Urinary bladder (tissue), 4 donors: Measurements from ENCODE around the gene ALOXE3. TPM values are rescaled to one million over a fixed set of nuclear protein-coding genes. Genes with fewer than 3 reads are reported as not detected.

ENCODE experiments used
- DNase-seq: peaks from one replicate; pipeline ENCODE4 v3.0.0-alpha.2; 2015; ENCODE audit errors: extremely low spot score
- H3K27ac ChIP-seq: one replicate; pipeline ENCODE4 v1.5.1; 2013; ENCODE audit warnings: low read depth, mild to moderate bottlenecking, moderate library complexity
- H3K36me3 ChIP-seq: one replicate; pipeline ENCODE4 v1.6.1; 2013; ENCODE audit warnings: mild to moderate bottlenecking, moderate library complexity; ENCODE audit not compliant: insufficient read depth
- H3K4me1 ChIP-seq: one replicate; pipeline ENCODE4 v1.6.1; 2013; ENCODE audit warnings: mild to moderate bottlenecking, moderate library complexity; ENCODE audit not compliant: insufficient read depth
- H3K4me3 ChIP-seq: one replicate; pipeline ENCODE4 v1.5.1; 2013; ENCODE audit warnings: low read depth, low read length
- WGBS: extraction: QIAGEN DNeasy Blood & Tissue Kit; methylation state at CpG from one replicate; pipeline ENCODE4 v1.1.7; 2013; 5-methylcytosine and 5-hydroxymethylcytosine counted together
- polyA plus RNA-seq: library from polyadenylated mRNA; stranded (reverse); fragments of 200-250 nt; gene quantifications from one replicate; pipeline ENCODE4 v1.2.3, GENCODE V29; 2013
- small RNA-seq: library from RNA; depleted of rRNA; stranded (forward); fragments of <200 nt; gene quantifications from one replicate; pipeline ENCODE3, GENCODE V24; 2014
- total RNA-seq: library from RNA; depleted of rRNA; stranded (reverse); fragments of >200 nt; gene quantifications from one replicate; pipeline ENCODE4 v1.2.3, GENCODE V29; 2014
- donor health status: healthy with polysubstance abuse.
- donor health status: healthy.

Gene ALOXE3
- total and polyA plus RNA-seq, 2 donors: not detected

DNA sequence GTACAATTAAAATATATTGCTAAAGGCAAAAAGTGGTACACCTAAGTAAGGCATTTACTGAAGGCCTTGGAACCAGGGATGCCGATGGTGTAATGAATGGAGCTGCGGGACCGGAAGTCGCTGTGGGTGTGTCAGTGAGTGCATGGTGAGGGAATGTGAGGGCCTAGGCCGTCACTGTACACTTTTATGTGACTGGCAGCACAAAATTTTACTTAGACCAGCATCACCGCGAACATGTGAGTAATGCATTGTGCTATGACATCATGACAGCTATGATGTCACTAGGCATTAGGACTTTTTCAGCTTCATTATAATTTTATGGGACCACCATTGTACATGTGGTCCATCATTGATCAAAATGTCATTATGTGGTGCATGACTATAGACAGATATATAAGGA lies 64.7 kb downstream of the ALOXE3 start:
- no peaks in the 10 kb centered on the region for H3K36me3 ChIP-seq
- H3K4me3 ChIP-seq: no peak overlapping the region
- no peak for DNase-seq
- peaks cover 3% of the 10 kb centered on the region for H3K4me1 ChIP-seq
- WGBS: 90% methylated on average over 7 of the region's 7 CpGs
- H3K27ac ChIP-seq: no peak overlapping the region

DNA sequence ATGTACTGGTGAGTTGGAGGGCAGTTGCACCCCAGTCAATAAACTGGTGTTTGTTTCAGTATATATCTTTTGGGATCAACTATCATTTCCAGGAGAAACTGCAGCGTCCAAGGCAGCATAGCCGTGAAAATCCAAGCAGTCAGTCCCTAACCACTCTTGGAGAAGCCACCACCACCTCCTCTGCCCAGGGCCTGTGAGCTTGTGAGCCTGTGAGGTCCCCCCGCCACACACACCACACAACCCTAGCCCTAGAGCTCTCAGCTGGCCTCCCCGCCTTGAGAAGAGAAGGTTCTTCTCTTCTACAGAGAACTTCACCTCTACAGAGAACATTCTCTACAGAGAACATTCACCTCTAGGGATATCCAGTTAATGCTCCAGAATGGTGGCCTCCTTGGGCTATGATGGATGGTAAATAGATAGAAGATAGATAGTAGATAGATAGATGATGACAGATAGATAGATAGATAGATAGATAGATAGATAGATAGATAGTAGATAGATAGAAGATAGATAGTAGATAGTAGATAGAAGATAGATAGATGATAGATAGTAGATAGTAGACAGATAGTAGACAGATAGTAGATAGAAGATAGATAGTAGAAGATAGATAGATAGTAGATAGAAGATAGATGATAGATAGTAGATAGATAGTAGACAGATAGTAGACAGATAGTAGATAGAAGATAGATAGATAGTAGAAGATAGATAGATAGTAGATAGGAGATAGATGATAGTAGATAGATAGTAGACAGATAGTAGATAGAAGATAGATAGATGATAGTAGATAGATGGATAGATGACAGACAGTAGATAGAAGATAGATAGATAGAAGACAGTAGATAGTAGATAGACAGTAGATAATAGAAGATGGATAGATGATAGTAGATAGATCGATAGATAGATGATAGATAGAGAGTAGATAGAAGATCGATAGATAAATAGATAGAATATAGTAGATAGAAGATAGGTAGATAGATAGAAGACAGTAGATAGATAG lies 65.8 kb downstream of the ALOXE3 start:
- Histone ChIP-seq H3K4me3 (no peak overlapping the region), H3K36me3 (no peaks in the 10 kb centered on the region), H3K27ac (no peak overlapping the region), H3K4me1 (peaks cover 3% of the 10 kb centered on the region)
- DNase-seq: no peak
- 89% methylated on average over 6 of the region's 6 CpGs for WGBS

DNA sequence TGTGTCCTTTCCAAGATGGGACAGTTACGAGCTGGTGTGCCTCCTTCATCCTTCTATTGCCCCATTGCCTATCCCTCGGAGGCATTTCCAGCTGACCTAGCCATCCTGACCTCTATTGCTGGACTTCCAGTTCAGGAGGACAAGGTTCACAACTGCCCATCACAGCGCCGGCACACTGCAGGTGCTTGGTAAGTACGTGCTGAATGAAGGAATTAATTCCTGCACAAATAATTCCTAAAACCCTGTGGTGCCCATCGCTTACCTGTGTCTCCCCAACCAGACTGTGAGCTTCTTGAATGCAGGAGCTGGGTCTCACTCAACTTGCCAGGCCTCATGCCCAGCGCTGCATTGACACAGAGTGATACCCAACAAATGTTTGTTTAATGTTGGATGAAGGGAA lies 66.5 kb downstream of the ALOXE3 start:
- WGBS: 89% methylated on average over 7 of the region's 7 CpGs
- Histone ChIP-seq H3K36me3 (no peaks in the 10 kb centered on the region), H3K4me1 (peaks cover 3% of the 10 kb centered on the region), H3K27ac (no peak overlapping the region), H3K4me3 (no peak overlapping the region)
- DNase-seq: no peak

GRCh38 chr17:8048736-8049135 lies 69.6 kb downstream of the ALOXE3 start:
- no peak overlapping the region for H3K4me3 ChIP-seq
- no peak for DNase-seq
- H3K27ac ChIP-seq: no peak overlapping the region
- no peaks in the 10 kb centered on the region for H3K4me1 ChIP-seq
- no peaks in the 10 kb centered on the region for H3K36me3 ChIP-seq
- 89% methylated on average over 8 of the region's 8 CpGs for WGBS

- 87% methylated on average over 12 of the region's 12 CpGs for WGBS
- H3K4me3 ChIP-seq: no peak overlapping the region
- no peaks in the 10 kb centered on the region for H3K4me1 ChIP-seq
- no peaks in the 10 kb centered on the region for H3K36me3 ChIP-seq
- no peak overlapping the region for H3K27ac ChIP-seq
- no peak for DNase-seq
These were observed 70.1 kb downstream of the ALOXE3 start for GRCh38 chr17:8048236-8048635.

DNA sequence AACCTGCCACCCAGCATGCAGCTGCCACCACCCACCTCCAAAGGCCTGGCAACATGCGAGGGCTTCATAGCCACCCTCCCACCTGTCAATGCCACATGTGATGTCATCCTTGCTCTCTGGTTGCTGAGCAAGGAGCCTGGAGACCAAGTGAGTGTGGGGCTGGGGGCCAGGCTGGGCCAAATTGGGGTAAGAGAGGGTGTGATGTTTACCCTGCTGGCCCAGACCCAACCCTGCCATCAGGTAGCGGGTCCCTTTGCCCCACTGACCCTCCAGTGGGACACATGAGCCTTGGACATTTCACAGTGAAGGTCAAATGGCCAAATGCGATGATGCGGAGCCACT lies 70.6 kb downstream of the ALOXE3 start:
- Histone ChIP-seq H3K4me1 (no peaks in the 10 kb centered on the region), H3K36me3 (no peaks in the 10 kb centered on the region), H3K27ac (no peak overlapping the region), H3K4me3 (no peak overlapping the region)
- 94% methylated on average over 4 of the region's 4 CpGs for WGBS
- DNase-seq: no peak

- WGBS: 78% methylated on average over 24 of the region's 24 CpGs
- Histone ChIP-seq H3K4me1 (no peaks in the 10 kb centered on the region), H3K4me3 (no peak overlapping the region), H3K36me3 (no peaks in the 10 kb centered on the region), H3K27ac (no peak overlapping the region)
- no peak for DNase-seq
These were observed 71.2 kb downstream of the ALOXE3 start for GRCh38 chr17:8046929-8047768.

DNA sequence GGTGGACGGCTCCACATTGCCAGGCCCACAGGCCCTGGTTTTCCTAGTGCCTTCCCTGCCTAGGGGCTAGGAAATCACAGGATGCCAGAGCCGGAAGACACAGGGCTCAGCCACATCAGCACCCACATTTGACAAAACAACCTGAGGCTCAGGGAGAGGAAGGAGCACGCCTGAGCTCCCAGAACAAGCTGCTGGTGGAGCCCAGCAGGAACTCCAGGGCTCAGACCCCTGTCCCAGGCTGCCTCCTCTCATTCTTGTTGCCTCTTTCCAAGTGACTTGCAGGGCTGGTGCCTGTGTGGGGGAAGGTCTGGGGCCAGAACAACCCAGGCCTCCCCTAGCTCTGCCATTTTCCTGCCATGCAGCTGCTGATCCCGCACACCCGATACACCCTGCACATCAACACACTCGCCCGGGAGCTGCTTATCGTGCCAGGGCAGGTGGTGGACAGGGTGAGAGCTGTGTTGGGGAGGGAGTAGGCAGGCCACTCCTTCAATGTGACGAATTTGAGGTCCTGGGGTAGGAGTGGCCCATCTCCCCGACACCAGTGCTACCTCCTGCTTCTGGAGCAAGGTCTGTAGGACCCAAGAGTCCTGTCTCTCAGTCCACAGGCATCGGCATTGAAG lies 71.9 kb downstream of the ALOXE3 start:
- Histone ChIP-seq H3K4me3 (no peak overlapping the region), H3K4me1 (no peaks in the 10 kb centered on the region), H3K27ac (no peak overlapping the region), H3K36me3 (no peaks in the 10 kb centered on the region)
- DNase-seq: no peak
- 86% methylated on average over 11 of the region's 11 CpGs for WGBS

Small RNA genes lying within 50 kb of the gene (small RNA-seq; reads per million reads assigned to genes)
- not detected for gene MIR4314

Other genes with a start within 250 kb of the ALOXE3 start
- gene CHD3, start 229.7 kb downstream of the ALOXE3 start, total RNA-seq: 84.8 TPM
- gene CHD3, start 229.7 kb downstream of the ALOXE3 start, polyA plus RNA-seq: 109 TPM
- gene RNF227, start 202.2 kb downstream of the ALOXE3 start, total RNA-seq: 4.2 TPM
- gene RNF227, start 202.2 kb downstream of the ALOXE3 start, polyA plus RNA-seq: 3.8 TPM
- gene KCNAB3, start 188.7 kb downstream of the ALOXE3 start, total RNA-seq: 2.3 TPM
- gene KCNAB3, start 188.7 kb downstream of the ALOXE3 start, polyA plus RNA-seq: 1.3 TPM
- 19.9 TPM for gene TRAPPC1, start 186.6 kb downstream of the ALOXE3 start, total RNA-seq
- 137 TPM for gene TRAPPC1, start 186.6 kb downstream of the ALOXE3 start, polyA plus RNA-seq
- gene CNTROB, start 186.3 kb downstream of the ALOXE3 start, total RNA-seq: 23.8 TPM
- 24.7 TPM for gene CNTROB, start 186.3 kb downstream of the ALOXE3 start, polyA plus RNA-seq
- gene GUCY2D, start 115.9 kb downstream of the ALOXE3 start, total RNA-seq: not detected
- not detected for gene GUCY2D, start 115.9 kb downstream of the ALOXE3 start, polyA plus RNA-seq
- gene ALOX15B, start 79.5 kb downstream of the ALOXE3 start, total RNA-seq: not detected
- gene ALOX15B, start 79.5 kb downstream of the ALOXE3 start, polyA plus RNA-seq: 5.6 TPM
- 0.11 TPM for gene ALOX12B, start 30.8 kb downstream of the ALOXE3 start, total RNA-seq
- not detected for gene ALOX12B, start 30.8 kb downstream of the ALOXE3 start, polyA plus RNA-seq
- not detected for gene HES7, start 5.6 kb upstream of the ALOXE3 start, total RNA-seq
- gene HES7, start 5.6 kb upstream of the ALOXE3 start, polyA plus RNA-seq: 0.24 TPM
- 29.9 TPM for gene PER1, start 33.9 kb upstream of the ALOXE3 start, total RNA-seq
- 183 TPM for gene PER1, start 33.9 kb upstream of the ALOXE3 start, polyA plus RNA-seq
- gene VAMP2, start 44.4 kb upstream of the ALOXE3 start, total RNA-seq: 12.1 TPM
- gene VAMP2, start 44.4 kb upstream of the ALOXE3 start, polyA plus RNA-seq: 81.4 TPM
- gene TMEM107, start 57.9 kb upstream of the ALOXE3 start, total RNA-seq: 40.4 TPM
- 21.6 TPM for gene TMEM107, start 57.9 kb upstream of the ALOXE3 start, polyA plus RNA-seq
- 3.6 TPM for gene BORCS6, start 71.7 kb upstream of the ALOXE3 start, total RNA-seq
- gene BORCS6, start 71.7 kb upstream of the ALOXE3 start, polyA plus RNA-seq: 14.9 TPM
- gene AURKB, start 92.1 kb upstream of the ALOXE3 start, total RNA-seq: 9.3 TPM
- 0.66 TPM for gene AURKB, start 92.1 kb upstream of the ALOXE3 start, polyA plus RNA-seq
- gene CTC1, start 129.5 kb upstream of the ALOXE3 start, total RNA-seq: 7.9 TPM
- gene CTC1, start 129.5 kb upstream of the ALOXE3 start, polyA plus RNA-seq: 16.1 TPM
- gene PFAS, start 130.8 kb upstream of the ALOXE3 start, total RNA-seq: 13.6 TPM
- gene PFAS, start 130.8 kb upstream of the ALOXE3 start, polyA plus RNA-seq: 13.1 TPM
- gene RANGRF, start 170.2 kb upstream of the ALOXE3 start, total RNA-seq: 4.3 TPM
- 49.3 TPM for gene RANGRF, start 170.2 kb upstream of the ALOXE3 start, polyA plus RNA-seq
- gene SLC25A35, start 176.9 kb upstream of the ALOXE3 start, total RNA-seq: 1.2 TPM
- gene SLC25A35, start 176.9 kb upstream of the ALOXE3 start, polyA plus RNA-seq: 6.0 TPM
- gene ARHGEF15, start 191.7 kb upstream of the ALOXE3 start, total RNA-seq: 3.7 TPM
- gene ARHGEF15, start 191.7 kb upstream of the ALOXE3 start, polyA plus RNA-seq: 13.0 TPM
- gene ODF4, start 221.3 kb upstream of the ALOXE3 start, total RNA-seq: not detected
- gene ODF4, start 221.3 kb upstream of the ALOXE3 start, polyA plus RNA-seq: not detected